Putamen (tissue), 1 donor: ENCODE measurements around the gene TP73.

Source experiments
- DNase-seq: peaks from one replicate; pipeline ENCODE4 v3.0.0-alpha.2; 2016; ENCODE audit warnings: low spot score

Gene TP73

DNA sequence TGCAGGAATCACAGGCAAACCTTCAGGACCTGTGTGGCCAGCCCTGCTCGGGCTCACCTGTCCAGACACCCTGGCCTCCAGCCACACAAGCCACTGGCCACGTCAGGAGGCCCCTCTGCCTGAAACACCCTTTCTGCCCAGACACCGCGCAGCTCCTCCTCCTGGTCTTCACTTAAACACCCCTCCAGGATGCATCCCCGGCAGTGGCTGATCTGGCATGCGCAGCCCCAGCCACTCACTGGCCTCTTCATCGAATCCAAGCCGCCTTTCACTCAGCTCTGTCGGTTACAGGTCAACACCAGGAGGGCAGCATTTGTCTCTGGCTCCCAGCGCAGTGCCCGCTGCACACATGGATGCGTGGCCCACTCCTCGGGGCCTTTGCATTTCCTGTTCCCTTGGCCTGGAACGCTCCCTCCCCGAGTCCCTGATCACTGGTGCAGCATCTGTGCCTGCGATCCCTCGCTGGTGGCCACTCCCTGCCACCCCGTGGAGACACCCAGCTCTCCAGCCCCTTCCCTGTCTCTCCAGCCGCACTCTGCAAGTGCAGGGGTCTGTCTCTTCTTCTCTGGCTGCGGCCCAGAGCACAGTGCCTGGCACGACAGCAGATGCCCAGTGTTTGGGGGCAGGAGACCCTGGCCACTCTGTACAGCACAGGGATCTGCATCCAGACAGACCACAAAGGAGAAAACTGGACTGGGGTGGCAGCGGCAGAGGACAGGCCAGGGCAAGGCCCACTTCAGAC, 18.1 kb upstream of the TP73 start:
- no peak for DNase-seq

DNA sequence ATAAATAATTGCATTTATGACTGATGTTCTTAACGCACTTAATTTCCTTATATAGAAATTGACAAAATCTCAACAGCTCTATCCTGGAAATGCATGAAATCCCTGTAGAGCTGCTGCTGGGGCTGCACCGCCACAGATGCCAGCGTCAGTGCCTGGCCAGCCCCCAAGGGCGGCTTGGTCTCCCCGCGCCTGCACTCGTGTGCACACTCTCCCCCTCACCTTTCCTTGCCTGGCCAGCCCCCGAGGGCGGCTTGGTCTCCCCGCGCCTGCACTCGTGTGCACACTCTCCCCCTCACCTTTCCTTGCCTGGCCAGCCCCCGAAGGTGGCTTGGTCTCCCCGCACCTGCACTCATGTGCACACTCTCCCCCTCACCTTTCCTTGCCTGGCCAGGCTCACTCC, 16.2 kb upstream of the TP73 start:
- DNase-seq = no peak

DNA sequence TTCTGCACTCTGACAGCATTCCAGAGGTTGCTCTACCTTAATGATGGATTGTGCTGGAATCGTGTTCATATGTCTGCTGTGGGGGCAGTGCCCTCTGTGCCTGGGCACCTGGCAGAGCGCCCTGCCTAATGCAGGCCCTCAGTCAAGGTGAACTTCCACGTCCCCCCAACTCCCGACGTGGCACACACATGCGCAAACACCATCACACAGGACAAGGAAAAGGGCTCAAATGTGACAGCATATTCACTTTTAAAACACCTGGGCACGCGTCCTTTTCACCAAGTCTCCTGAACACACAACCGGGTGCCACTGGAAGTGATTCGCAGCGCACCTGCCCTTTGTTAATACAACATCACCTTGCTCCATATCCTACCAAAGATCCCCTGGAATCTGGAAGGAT, 15.8 kb upstream of the TP73 start:
- DNase-seq = no peak

DNA sequence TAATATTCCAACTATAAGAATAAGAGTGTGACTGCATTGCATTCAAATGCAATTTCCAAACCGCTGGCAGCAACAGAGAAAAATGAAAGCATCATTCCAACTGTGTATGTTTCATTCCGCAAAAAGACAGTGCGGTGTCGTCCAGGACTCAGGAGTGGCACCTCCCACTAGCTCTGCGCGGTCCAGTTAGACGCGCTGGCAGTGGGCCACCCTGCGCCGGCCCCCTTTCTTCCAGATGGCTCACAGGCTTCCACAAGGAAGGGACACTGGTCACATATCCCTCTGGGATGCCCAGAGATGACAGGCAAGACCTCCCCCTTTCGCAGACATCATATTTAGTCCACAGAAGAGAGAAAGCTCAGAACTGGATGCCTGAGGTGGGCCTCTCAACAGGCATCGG, 14.3 kb upstream of the TP73 start:
- DNase-seq = no peak

DNA sequence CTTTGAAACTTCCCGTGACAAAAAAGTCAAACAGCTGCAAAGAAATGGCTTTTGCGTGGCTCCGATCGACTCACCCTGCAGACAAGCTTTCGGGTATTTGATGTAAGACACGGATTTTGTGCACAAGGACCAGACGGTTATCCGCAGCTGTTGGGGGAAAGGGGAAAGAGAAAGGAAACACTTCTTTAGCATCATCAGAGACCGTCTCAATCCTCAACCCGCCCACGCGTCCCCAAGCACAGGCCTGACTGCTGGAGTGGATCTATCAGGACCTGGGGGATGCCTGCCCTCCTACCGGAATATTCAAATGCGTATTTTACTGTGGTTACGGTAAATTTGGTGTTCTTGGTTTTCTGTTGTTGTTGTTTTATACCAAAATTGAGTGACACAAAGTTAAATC, 13.6 kb upstream of the TP73 start:
- DNase-seq = no peak

DNA sequence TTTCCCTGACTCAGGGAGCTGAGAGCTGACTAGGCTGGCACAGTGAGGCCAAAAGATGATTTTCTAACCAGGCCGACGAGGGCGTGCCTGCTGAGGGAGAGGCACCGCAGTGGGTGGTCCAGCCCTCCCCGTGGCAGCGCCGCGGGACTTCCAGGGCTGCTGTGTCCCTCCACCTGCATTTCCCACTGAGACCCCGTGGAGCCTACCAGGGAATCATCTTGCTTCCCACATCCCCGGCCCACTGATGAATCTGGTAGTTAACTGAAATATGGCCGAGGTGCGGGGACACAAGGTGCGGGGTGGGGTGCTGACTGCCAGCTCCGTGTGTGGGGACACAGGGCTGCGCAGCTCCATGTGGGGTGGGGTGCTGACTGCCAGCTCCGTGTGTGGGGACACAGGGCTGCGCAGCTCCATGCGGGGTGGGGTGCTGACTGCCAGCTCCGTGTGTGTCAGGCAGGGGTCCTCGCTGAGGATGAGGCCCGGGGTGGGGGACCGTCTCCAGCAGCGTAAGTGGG, 12.9 kb upstream of the TP73 start:
- DNase-seq = no peak

DNA sequence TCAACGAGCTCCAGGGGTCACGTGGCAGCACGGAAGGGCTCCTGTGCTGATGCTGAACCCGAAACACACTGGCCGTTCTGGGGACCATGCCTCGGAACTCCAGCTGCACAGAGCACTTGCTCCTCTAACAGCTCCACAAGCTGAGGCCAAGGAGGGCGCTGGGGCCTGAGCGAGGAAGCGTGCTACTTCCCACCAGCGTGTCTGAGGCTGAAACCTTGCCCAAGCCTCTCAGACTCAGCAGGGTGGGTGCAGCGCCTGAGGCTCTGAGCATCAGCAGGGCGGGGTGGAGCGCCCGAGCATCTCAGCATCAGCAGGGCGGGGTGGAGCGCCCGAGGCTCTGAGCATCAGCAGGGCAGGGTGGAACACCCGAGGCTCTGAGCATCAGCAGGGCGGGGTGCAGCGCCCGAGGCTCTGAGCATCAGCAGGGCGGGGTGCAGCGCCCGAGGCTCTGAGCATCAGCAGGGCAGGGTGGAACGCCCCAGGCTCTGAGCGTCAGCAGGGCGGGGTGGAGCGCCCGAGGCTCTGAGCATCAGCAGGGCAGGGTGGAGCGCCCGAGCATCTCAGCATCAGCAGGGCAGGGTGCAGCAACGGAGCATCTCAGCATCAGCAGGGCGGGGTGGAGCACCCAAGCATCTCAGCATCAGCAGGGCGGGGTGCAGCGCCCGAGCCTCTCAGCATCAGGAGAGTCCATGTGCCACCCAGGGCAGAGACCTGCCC, 12.0 kb upstream of the TP73 start:
- DNase-seq = no peak

DNA sequence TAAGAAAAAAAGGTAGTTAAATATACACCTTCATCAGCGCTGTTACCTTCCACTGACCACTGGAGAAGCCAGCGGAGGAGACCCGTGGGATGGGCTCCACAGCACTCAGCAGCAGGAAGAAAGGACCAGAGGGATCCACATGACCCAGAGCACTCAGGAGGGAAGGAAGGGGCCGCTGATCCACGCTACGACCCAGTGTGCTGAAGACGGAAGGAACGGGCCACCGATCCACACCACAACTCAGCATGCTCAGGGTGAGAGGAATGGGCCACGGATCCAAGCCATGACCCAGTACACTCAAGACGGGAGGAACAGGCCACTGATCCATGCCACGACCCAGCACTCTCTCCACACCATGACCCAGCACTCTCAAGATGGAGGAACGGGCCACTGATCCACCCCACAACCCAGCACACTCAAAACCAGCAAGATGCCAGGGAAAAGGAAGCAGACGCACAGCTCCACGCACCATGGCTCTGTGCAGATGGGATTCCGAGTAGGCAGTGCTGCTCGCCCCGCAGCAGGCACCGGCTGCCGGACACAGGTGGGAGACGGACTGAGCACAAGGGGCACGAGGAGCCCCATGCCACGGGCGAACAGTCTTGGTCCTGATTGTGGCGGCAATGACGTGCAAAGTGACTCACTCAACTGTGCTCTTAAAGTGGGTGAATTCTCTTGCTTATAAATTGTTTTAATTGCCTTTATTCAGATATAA, 11.1 kb upstream of the TP73 start:
- DNase-seq = no peak

DNA sequence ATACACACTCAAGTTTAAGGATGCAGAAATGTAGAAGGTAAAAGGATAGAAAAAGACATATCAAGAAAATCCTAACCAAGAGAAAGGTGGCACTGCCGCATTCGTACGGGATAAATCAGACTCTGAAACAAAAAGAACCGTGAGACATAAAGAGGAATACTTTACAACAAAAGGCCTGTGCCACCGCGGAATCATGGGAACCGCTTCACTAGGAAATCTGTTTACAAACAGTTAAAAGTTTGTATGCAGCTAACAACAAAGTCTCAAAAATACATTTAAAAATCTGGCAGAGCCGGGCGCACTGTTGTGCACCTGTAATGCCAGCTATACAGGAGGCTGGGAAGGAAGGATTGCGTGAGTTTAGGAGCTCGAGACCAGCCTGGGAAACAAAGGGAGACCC, 10.5 kb upstream of the TP73 start:
- no peak for DNase-seq

DNA sequence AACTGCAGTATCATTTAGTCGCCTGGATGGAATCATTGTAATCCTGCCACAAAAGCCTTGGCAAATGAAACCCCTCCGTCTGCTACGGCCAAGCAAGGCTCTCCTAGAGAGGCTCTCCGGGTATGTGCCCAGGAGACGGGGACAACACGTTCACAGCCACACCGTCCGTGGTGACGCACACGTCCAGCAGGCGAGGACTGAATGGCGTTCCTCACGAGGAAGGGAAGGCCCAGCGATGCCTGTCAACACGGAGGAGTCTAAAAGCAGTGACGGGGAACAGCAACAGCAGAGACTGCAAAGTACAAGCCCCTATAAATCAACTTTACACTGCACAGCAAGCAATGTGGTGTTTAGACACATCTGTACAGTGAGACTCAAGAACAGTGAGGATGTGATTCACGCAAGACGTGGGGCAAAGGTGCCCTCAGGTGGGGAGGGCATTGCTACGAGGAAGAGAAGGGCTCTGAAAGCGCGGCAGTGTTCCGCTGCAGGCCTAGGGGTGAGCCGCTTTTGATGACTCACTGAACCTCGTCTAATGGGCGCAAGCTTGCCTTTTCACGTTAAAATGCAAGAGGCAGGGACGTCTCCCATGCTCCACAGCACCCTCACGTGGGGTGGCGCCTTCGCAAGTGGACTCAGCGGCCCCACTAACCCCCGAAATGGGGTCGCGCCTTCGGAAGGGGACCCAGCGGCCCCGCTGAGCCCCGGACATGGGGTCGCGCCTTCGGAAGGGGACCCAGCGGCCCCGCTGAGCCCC, 9.2 kb upstream of the TP73 start:
- no peak for DNase-seq

DNA sequence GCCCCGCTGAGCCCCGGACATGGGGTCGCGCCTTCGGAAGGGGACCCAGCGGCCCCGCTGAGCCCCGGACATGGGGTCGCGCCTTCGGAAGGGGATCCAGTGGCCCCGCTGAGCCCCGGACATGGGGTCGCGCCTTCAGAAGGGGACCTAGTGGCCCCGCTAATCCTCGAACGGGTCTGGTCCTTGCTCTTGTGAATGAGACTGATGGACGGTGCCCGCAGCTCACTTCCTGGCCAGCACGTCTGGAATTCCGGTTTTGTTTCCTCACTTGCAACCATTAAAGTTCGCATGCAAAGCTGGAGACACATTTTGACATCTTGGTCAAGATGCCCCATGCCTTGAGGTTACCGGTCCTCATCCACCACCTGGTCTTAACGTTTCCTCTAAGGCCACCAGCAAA, 8.0 kb upstream of the TP73 start:
- DNase-seq = no peak

DNA sequence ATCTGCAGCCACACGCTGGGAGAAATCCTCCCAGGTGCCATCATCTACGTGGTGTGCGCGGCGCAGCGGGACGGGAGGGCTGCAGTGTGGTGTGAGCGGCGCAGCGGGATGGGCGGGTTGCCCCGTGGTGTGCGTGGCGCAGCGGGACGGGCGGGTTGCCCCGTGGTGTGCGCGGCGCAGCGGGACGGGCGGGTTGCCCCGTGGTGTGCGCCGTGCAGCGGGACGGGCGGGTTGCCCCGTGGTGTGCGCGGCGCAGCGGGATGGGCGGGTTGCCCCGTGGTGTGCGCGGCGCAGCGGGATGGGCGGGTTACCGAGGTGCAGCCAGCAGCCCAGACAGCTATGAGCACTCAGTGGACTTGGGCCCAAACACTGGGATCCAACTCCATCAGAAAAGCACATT, 7.1 kb upstream of the TP73 start:
- DNase-seq = no peak

DNA sequence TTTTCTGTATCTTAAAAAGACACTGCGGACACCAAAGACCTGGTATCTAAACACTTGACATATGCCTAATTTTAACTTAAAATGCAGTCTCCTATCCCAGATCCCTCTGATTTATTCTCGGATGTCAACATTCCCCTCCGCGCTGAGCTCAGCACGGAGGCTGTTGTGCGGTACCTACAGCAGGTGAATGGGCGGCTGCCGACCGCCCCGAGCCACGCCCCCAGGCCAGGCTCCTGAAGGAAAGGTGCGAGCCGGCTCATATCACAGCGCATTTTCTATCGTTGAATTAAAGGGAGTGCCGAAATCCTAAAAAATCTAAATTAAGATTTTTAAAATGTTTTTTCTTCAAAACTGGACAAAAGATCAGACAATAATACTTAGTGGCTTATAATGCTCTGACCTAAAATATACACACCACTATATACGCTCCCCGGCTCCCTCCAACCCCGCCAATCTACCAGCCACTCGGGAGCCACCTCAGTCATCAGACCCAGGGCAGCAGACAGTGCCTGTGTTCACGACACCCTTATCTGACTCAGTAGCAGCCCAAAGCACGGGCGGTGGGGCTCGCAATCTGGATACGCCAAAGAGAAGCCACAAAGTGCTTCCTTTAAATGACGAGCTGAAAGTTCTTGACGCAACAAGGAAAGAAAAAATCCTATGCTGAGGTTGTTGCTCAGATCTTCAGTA, 6.5 kb upstream of the TP73 start:
- DNase-seq = no peak

DNA sequence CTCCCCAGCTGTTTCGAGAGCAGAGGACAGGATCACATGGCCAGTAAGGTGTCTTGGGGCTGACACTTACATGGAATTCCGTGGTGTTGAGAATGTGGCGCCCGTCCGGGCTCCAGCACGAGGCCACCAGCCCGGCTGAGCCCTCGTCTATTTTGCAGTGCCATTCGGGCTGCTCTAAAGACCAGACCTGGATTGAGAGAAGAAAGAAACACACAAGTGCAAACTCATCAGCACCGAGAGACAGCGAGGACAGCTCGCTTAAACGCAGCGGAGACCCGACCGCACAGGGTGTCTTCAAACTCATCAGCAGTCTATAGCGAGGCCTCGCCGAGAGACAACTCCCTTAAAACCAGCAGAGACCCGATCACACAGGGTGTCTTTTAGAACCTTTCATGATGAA, 5.7 kb upstream of the TP73 start:
- DNase-seq = no peak

DNA sequence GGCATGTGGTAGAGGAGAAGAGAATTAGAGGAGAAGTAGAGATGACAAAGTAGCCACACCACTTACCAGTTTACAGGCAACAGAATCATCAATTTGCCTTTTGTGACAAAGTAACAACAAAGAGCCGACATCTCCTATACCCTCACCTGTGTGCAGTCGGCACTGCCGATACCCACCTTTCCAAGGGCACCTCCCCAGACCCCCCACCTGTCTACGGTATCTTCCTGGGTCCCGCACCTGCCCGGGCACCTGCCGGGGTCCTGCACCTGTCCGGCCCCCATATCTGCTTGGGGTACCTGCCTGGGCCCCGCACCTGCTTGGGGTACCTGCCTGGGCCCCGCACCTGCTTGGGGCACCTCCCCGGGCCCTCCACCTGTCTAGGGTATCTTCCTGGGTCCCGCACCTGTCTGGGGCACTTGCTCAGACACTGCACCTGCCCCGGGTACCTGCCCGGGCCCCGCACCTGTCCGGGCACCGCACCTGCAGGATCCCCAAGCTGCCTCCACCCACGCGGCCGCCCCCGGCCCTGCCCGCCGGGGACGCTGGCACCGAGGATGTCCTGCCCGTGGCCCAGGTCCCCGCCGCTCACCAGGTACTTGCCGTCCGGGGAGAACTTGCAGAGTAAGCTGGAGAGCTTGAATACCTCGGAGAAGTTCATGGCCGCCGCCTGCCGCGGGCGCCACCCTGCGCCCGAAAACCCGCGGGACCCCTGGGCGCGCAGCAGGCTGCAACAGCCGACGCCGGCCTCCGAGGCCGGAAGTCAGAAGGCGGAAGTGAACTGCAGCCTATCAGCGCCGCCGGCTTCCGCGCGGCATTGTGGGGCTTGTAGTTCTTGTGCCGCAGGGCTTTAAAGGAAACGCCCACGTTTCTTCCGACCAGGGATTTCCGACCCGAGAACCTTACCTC, 2.7 kb upstream of the TP73 start, which contains the start of gene WRAP73:
TSS of gene WRAP73 (minus strand) at position 762 of the 906 bp plus-strand sequence. CDS start at position 658, 104 bp downstream.
- DNase-seq = peak; percentile 86

DNA sequence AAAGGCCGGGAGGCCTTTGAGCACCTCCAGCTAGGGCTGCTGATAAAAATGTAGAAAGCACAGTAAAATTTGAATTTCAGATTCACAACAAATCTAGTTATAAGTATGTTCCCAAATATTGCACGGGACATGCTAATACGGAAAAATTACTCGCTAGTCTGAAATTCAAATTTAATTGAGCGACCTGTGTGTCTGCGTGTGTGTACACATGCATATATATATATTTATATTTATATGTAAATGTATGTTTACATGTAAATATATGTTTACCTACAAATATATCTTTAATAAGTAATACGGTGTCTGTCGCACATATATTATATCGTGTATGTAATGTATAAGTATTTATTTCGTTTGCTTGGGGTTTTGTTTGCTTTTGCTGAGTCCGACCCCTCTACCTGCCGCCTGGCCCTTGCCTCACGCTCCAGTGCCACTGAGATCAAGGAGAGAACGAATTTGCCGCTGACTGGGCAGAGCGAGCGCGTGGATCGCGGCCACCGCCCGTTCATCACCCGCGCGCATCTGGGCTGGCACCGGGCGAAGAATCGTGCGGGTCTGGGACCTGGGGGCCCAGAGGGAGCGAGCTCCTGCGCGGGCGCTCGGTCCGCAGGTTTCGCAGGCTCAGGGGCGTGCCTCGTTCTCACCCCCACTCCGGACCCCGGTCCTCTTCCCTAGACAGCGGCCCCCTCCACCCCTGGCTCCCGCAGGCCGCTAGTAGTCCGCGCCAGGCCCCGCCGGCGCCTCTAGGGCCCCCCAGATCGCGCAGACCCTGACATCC, 1.9 kb upstream of the TP73 start:
- DNase-seq = no peak

DNA sequence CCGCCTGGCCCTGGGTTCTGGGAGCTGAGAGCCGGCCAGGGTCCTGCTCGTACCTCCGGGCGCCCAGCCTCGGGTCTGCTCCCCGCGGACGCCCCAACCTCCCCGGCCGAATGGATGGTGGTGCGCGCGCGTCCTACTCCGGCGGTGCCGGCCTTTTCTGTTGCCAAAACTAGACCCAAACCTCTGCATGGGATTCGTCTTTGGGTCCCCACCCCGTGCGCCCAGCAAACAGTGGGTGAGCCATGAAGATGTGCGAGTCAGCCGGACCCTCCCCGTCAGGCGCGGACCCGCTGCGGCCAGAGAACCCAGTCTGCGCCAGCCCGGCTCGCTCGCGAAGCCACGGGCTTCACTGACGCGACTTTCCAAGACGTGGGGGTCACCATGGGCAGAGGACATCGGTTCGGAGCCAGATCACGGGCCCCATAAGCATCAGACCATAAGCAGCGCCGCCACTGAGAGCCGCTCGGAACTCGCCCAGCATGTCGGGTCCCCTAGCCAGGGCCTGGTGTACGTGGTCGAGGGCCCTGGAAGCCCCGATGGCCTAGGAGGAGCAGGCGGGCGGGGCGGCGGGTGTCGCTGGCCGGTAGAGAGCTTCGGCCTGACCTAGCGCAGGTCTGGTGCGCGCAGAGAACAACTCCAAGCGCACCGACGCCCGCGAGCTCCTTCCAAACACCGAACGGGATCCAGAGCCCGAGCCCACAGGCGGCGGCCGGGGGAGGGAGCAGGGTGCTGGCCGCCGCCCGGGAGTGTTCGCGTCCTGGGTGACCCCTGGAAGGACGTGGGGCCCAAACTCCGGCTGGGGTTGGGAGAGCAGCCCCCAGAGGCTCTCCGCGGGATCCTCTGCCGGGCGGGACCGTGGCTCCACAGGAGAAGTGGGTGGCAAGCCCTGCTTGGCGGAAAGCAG, 1.0 kb upstream of the TP73 start:
- DNase-seq = no peak

DNA sequence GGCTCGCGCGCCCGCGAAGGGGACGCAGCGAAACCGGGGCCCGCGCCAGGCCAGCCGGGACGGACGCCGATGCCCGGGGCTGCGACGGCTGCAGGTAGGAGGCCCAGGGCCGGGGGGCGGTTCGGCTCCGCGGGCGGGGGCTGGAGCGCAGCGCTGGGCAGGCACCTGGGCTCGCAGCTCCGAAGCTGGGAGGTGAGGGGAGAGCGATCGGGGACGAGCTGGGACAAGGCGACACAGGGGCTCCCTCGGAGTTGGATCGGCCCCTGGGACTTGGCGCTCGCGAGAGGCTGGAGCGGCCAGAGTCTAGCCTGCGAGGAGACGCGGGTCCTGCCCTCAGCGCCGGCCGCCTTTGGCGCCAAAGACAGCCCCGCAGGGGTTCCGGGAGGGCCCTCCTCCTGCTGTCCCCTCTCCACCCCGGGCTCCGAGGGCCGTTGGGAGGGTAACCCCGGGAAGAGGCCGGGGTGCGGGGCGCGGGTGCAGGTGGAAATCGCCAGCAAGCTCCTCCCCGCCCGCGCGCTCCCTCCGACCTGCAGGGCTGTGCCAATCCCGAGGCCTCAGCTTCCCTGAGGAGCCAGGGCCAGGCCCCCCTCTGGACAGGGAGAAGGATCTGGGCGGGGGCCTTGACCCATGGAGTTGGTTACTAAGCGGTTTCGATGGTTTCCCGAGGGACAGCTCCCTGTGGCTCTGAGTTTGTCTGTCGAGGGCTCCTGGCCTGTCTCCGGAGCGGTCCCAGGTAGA, 401 bp downstream of the TP73 start:
- no peak for DNase-seq
